Measurements from ENCODE around the gene HS2ST1. TPM values are rescaled to one million over a fixed set of nuclear protein-coding genes. Genes with fewer than 3 reads are reported as not detected.

Gene HS2ST1
- total and polyA plus RNA-seq, 11 donors: 3.4 to 20.3 (median 13.6) TPM

DNA sequence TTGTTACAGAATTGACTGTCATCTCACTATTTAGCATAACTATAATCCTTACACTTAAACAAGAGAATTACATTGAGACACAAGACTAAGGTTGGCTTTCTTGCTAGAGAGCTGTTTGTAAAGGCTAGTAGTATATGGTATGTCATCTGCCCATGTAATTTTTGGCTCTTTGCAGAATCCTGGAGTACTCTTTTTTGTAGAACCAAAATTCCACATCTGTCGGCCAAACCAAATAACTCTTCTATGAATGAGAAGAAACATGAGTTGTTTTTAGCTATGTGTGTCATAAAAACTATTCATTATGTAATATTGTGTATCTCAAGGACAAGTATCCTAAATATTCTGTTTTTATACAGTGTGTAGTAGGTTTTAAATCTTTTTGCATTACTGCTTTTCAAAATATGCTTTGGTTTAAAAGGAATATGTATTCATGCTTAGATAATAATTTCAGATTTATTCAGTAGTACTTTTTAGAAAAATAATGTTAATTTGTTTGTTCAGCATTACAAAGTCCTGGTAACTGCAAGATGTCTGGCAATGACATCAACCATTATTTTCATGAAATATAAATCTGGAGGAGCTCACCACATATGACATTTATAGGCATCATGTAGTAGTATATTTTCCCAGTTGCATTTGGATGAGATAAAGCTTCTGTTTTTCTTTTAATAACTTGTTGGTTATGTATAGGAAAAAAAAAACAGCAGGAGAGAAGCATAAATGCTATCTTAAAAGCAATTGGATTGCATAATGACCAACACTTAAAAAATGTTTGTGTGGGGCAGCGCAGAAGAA, 159.8 kb downstream of the HS2ST1 start:
- H3K4me3 ChIP-seq: no peak overlapping the region
- peaks cover 0 to 17% (median 1%) of the 10 kb centered on the region in 12 donors for H3K4me1 ChIP-seq
- no peaks in the 10 kb centered on the region for H3K9me3 ChIP-seq
- 61 to 74% (median 72%) methylated on average over 2 of the region's 2 CpGs for WGBS, 4 donors
- no peaks in the 10 kb centered on the region for H3K27me3 ChIP-seq
- ATAC-seq (peak in 1 of 4 donors; percentile 26), DNase-seq (no peak)
- intact Hi-C loops (cut with DNase I): loop anchor here in 1 of 10 donors (10.0 kb wide), 1 partner anchor 369 kb away; the partner anchor contains the start of gene SH3GLB1
- TF ChIP-seq POLR2A (IDR thresholded peaks at IDR 0.05): no peak
- TF ChIP-seq, protein P1, sequence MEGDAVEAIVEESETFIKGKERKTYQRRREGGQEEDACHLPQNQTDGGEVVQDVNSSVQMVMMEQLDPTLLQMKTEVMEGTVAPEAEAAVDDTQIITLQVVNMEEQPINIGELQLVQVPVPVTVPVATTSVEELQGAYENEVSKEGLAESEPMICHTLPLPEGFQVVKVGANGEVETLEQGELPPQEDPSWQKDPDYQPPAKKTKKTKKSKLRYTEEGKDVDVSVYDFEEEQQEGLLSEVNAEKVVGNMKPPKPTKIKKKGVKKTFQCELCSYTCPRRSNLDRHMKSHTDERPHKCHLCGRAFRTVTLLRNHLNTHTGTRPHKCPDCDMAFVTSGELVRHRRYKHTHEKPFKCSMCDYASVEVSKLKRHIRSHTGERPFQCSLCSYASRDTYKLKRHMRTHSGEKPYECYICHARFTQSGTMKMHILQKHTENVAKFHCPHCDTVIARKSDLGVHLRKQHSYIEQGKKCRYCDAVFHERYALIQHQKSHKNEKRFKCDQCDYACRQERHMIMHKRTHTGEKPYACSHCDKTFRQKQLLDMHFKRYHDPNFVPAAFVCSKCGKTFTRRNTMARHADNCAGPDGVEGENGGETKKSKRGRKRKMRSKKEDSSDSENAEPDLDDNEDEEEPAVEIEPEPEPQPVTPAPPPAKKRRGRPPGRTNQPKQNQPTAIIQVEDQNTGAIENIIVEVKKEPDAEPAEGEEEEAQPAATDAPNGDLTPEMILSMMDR (IDR thresholded peaks at IDR 0.05): no peak
- H3K36me3 ChIP-seq: no peaks in the 10 kb centered on the region
- H3K27ac ChIP-seq: no peak overlapping the region

GRCh38 chr1:87077959-87078639, 163.7 kb downstream of the HS2ST1 start:
- H3K9me3 ChIP-seq: no peaks in the 10 kb centered on the region
- intact Hi-C loops (cut with DNase I): loop anchor here in 2 of 10 donors (5.0 to 10.0 kb wide), 2 partner anchors 111 to 373 kb away; partner anchors contain the start of gene SH3GLB1 (in 1 of the 2)
- H3K27me3 ChIP-seq: no peaks in the 10 kb centered on the region
- no peak overlapping the region for H3K4me3 ChIP-seq
- H3K36me3 ChIP-seq: no peaks in the 10 kb centered on the region
- ATAC-seq (no peak), DNase-seq (no peak)
- TF ChIP-seq POLR2A (IDR thresholded peaks at IDR 0.05): no peak
- TF ChIP-seq, protein P1 (IDR thresholded peaks at IDR 0.05): no peak
- peaks cover 0 to 14% (median 1%) of the 10 kb centered on the region in 12 donors for H3K4me1 ChIP-seq
- 78 to 94% (median 91%) methylated on average over 2 of the region's 2 CpGs for WGBS, 4 donors
- no peak overlapping the region for H3K27ac ChIP-seq

DNA sequence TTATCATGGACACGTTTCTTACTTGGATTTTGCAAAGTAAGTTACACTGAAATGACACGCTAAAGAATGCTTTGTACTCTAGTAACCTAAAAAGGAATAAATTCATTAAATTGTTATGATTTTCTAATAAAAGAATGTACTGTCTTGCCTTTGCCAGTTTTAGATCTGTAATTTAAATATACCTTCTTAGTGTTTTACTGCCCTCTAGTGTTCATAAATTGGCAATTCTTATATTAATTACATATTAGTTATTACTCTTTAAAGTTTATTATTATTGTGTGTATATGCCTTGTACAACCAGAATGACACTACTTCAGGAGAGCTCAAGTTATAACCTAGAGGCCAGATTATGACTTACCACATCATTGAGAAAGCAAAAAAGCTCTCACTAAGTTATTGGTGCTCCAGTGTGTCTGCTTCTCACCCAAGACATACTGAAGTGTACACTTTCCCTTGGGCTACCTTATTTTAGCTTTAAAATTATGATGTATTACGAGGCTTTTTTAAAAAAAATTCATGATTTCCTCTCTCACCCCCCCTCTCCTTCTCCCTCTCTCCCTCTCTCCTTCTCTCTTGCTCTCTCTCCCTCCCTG, 169.9 kb downstream of the HS2ST1 start:
- 40 to 53% (median 43%) methylated on average over 3 of the region's 3 CpGs for WGBS, 4 donors
- H3K9me3 ChIP-seq: no peaks in the 10 kb centered on the region
- no peaks in the 10 kb centered on the region for H3K36me3 ChIP-seq
- no peak for TF ChIP-seq POLR2A (IDR thresholded peaks at IDR 0.05)
- TF ChIP-seq, protein P1 (IDR thresholded peaks at IDR 0.05): peak; percentile 57 to 85 (median 72)
- peaks cover 0 to 8% (median 4%) of the 10 kb centered on the region in 12 donors for H3K4me1 ChIP-seq
- H3K27ac ChIP-seq: no peak overlapping the region
- ATAC-seq (peak in 1 of 4 donors; percentile 42), DNase-seq (no peak)
- H3K27me3 ChIP-seq: no peaks in the 10 kb centered on the region
- intact Hi-C loops (cut with DNase I): loop anchor here (1.0 to 10.0 kb wide), 9 partner anchors 117 to 700 kb away; partner anchors contain the start of genes ODF2L (in 1 of the 10) and SH3GLB1 (in 1 of the 10)
- H3K4me3 ChIP-seq: no peak overlapping the region
